ENCODE results near the gene E2F6.

E2F6 gene

GRCh38 chr2:11465485-11466306 is at the start of gene E2F6:
Gene E2F6 (minus strand): TSS chr2:11466161. CDS start chr2:11465879, 282 bp downstream.
- peak; percentile 89 for DNase-seq

- DNase-seq = no peak
Observed at GRCh38 chr2:11515490-11515981, 49.6 kb upstream of the E2F6 start.

GRCh38 chr2:11514904-11515303 is 48.9 kb upstream of the E2F6 start:
- no peak for DNase-seq

- no peak for DNase-seq
Observed at GRCh38 chr2:11514081-11514730, 48.2 kb upstream of the E2F6 start.

- DNase-seq = no peak
Observed at GRCh38 chr2:11513319-11513718, 47.4 kb upstream of the E2F6 start.

GRCh38 chr2:11512431-11512830 is 46.5 kb upstream of the E2F6 start:
- no peak for DNase-seq

- no peak for DNase-seq
Observed at GRCh38 chr2:11509657-11510360, 43.8 kb upstream of the E2F6 start.

GRCh38 chr2:11508279-11508678 is 42.3 kb upstream of the E2F6 start:
- DNase-seq = no peak

GRCh38 chr2:11507517-11507916 is 41.6 kb upstream of the E2F6 start:
- no peak for DNase-seq

- no peak for DNase-seq
Observed at GRCh38 chr2:11506611-11506969, 40.6 kb upstream of the E2F6 start.

- no peak for DNase-seq
Observed at GRCh38 chr2:11505652-11506610, 40.0 kb upstream of the E2F6 start.

- DNase-seq = no peak
Observed at GRCh38 chr2:11503354-11503927, 37.5 kb upstream of the E2F6 start.

- no peak for DNase-seq
Observed at GRCh38 chr2:11502740-11503292, 36.9 kb upstream of the E2F6 start.

- no peak for DNase-seq
Observed at GRCh38 chr2:11500702-11501303, 34.8 kb upstream of the E2F6 start.

GRCh38 chr2:11499081-11499743 is 33.3 kb upstream of the E2F6 start:
- DNase-seq = no peak

GRCh38 chr2:11498543-11499034 is 32.6 kb upstream of the E2F6 start:
- DNase-seq = no peak

- DNase-seq = no peak
Observed at GRCh38 chr2:11495844-11496681, 30.1 kb upstream of the E2F6 start.

GRCh38 chr2:11494310-11494709 is 28.3 kb upstream of the E2F6 start:
- DNase-seq = no peak

- DNase-seq = no peak
Observed at GRCh38 chr2:11493282-11493681, 27.3 kb upstream of the E2F6 start.

- no peak for DNase-seq
Observed at GRCh38 chr2:11492720-11493119, 26.8 kb upstream of the E2F6 start.

Measured in GDM1 (cell line).